Thoracic aorta (tissue), 2 donors: Measurements from ENCODE around the gene CXCL6. TPM values are rescaled to one million over a fixed set of nuclear protein-coding genes. Genes with fewer than 3 reads are reported as not detected.

Experiments used
- ATAC-seq: fragments of 150-250 bp; one replicate; pipeline ENCODE4 v1.8.0; 2017; ENCODE audit warnings: low read depth; ENCODE audit not compliant: insufficient number of reproducible peaks, low FRiP score
- DNase-seq: peaks from one replicate; pipeline ENCODE4 v3.0.0-alpha.2; 2020; ENCODE audit warnings: low spot score
- H3K27ac ChIP-seq, 2 donors: fragments of 200-600 bp; sonication (generic); 1 replicate in 1 of 2; 2 replicates in 1 of 2; pipeline ENCODE4 v1.5.1; 2016; ENCODE audit warnings: mild to moderate bottlenecking in 2 of 2, moderate library complexity in 2 of 2
- H3K27me3 ChIP-seq: fragments of 200-600 bp; sonication (generic); replicated peaks from 2 replicates; pipeline ENCODE4 v1.6.0; 2016; ENCODE audit warnings: mild to moderate bottlenecking; ENCODE audit not compliant: insufficient read depth
- H3K36me3 ChIP-seq: fragments of 200-600 bp; sonication (generic); one replicate; pipeline ENCODE4 v1.5.1; 2016
- H3K4me1 ChIP-seq, 2 donors: fragments of 200-600 bp; sonication (generic); 1 replicate in 1 of 2; 2 replicates in 1 of 2; pipeline versions ENCODE4 v1.5.1 to v1.6.0; 2016; ENCODE audit warnings: low read depth in 2 of 2, mild to moderate bottlenecking in 1 of 2; ENCODE audit not compliant: control insufficient read depth in 1 of 2
- H3K4me3 ChIP-seq: fragments of 200-600 bp; sonication (generic); 2 replicates; pipeline ENCODE4 v1.5.1; 2016; ENCODE audit warnings: mild to moderate bottlenecking
- H3K9me3 ChIP-seq: fragments of 200-600 bp; sonication (generic); 2 replicates; pipeline ENCODE4 v1.5.1; 2016
- CTCF ChIP-seq: fragments of 200-600 bp; sonication (generic); IDR thresholded peaks from one replicate; pipeline ENCODE4 v1.5.1; 2019; ENCODE audit warnings: antibody characterized with exemption
- total RNA-seq, 2 donors: library from RNA; depleted of rRNA; stranded (reverse); fragments of >200 nt; gene quantifications; one replicate each; pipeline versions ENCODE4 v1.1.0 to v1.2.3, GENCODE V29; 2016

The CXCL6 gene
- total RNA-seq, 2 donors from 2014 or later = not detected

DNA sequence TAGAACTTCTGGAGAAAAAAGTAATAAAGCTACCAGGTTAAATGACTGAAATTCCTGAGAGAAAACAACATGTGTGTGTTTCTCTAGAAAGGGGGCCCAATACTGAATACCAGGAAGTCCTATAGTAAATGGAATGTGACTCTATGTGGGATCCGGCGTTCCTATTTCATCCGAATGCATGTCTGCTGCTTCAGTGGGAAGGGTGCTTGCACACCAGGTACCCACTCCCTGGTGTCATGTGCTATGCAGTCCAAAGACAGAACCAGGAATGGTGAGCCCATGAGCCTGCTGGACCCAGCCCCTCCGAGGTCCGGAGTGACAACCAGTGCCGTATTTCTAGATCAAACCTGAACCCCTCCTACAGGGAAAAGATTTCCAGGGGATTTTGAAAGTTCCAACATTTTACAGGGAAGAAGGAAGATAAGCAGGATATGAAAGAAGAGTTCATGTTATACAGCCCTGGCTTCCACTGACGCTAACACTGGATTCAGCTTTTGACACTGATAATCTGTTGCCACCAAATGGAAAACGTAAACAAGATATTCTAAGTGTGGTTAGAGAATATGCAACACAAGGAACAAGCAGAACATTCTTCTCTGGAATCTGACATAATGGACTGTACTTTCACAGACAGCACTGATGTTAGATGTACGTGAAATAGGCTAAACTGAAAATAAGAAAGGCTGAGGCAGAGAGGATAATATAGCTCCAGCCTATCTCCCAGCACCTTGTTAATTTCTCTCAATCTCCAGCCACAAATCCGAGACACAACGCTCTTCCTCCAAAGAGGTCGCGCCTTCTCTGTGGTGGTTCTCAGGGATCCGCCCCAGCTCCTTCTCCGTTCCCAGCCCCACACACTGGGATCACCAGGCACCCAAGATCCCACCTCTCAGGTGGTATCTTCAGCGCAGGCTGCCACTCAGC is 32.0 kb downstream of the CXCL6 start:
- H3K4me3 ChIP-seq = peak overlapping the region; percentile 75
- no peaks in the 10 kb centered on the region for H3K27me3 ChIP-seq
- no peaks in the 10 kb centered on the region for H3K9me3 ChIP-seq
- peaks cover 0 to 12% of the 10 kb centered on the region in 2 donors for H3K4me1 ChIP-seq
- no peak for TF ChIP-seq CTCF
- H3K27ac ChIP-seq = no peak overlapping the region
- H3K36me3 ChIP-seq = no peaks in the 10 kb centered on the region
- ATAC-seq = no peak
- no peak for DNase-seq

- TF ChIP-seq CTCF = no peak
- peak within 1 kb of the TSS; percentile 75 for H3K4me3 ChIP-seq
- H3K27ac ChIP-seq = no peak within 1 kb of the TSS
- no peaks in the 10 kb centered on the region for H3K27me3 ChIP-seq
- DNase-seq (no peak), ATAC-seq (no peak)
- H3K36me3 ChIP-seq = no peaks in the 10 kb centered on the region
- H3K9me3 ChIP-seq = no peaks in the 10 kb centered on the region
- peaks cover 0 to 12% of the 10 kb centered on the region in 2 donors for H3K4me1 ChIP-seq
Observed at GRCh38 chr4:73869130-73870055, 32.9 kb downstream of the CXCL6 start, which contains the start of gene CXCL1. TSS of gene CXCL1 (plus strand) at chr4:73869393. CDS start at chr4:73869471, 78 bp downstream.

DNA sequence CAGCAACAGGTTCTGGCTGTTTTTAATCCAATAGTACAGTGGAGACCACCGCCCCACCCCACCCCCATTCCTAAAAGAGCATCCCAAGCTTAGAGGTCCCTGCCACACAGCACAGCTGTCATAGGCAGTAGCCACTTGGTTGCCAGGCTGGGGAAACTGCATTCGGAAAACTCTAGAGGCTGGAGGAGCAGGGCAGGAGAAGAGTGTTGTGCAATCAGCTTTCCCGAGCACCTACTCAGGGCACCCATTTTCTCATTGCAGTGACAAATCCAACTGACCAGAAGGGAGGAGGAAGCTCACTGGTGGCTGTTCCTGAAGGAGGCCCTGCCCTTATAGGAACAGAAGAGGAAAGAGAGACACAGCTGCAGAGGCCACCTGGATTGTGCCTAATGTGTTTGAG is 33.8 kb downstream of the CXCL6 start:
- H3K27me3 ChIP-seq = no peaks in the 10 kb centered on the region
- DNase-seq (no peak), ATAC-seq (no peak)
- no peak for TF ChIP-seq CTCF
- H3K27ac ChIP-seq = no peak overlapping the region
- peaks cover 0 to 12% of the 10 kb centered on the region in 2 donors for H3K4me1 ChIP-seq
- H3K36me3 ChIP-seq = no peaks in the 10 kb centered on the region
- no peaks in the 10 kb centered on the region for H3K9me3 ChIP-seq
- H3K4me3 ChIP-seq = no peak overlapping the region

GRCh38 chr4:73870768-73871167 is 34.3 kb downstream of the CXCL6 start:
- ATAC-seq (no peak), DNase-seq (no peak)
- Histone ChIP-seq H3K4me3 (no peak overlapping the region), H3K36me3 (no peaks in the 10 kb centered on the region), H3K27ac (no peak overlapping the region), H3K4me1 (peaks cover 0 to 12% of the 10 kb centered on the region in 2 donors), H3K9me3 (no peaks in the 10 kb centered on the region), H3K27me3 (no peaks in the 10 kb centered on the region)
- no peak for TF ChIP-seq CTCF
